Measurements from ENCODE around the gene MCRS1. TPM values are rescaled to one million over a fixed set of nuclear protein-coding genes. Genes with fewer than 3 reads are reported as not detected.

Gene MCRS1
- total RNA-seq, 2 donors from 2014 or later = 97.5 to 98.9 TPM

- H3K27ac Mint-ChIP-seq = no peak overlapping the region
- no peaks in the 10 kb centered on the region for H3K27me3 ChIP-seq (ENCODE audit: control insufficient read depth, insufficient read depth, low read length, poor library complexity, severe bottlenecking)
- WGBS, 2 experiments (ENCODE audit: insufficient coverage in 1 of 2, insufficient read length in 1 of 2) = 94 to 100% methylated on average over 4 to 6 of the region's 6 CpGs
- H3K27ac ChIP-seq (ENCODE audit: low read depth, low read length) = no peak overlapping the region
- H3K4me1 Mint-ChIP-seq = peaks cover 4% of the 10 kb centered on the region
- no peak overlapping the region for H3K9ac ChIP-seq (ENCODE audit: extremely low read depth, low read length, poor library complexity, severe bottlenecking)
- H3K36me3 Mint-ChIP-seq (ENCODE audit: low read depth) = peaks cover 51% of the 10 kb centered on the region
- H3K4me3 Mint-ChIP-seq = no peak overlapping the region
- no peak for DNase-seq
- H3K4me3 ChIP-seq (ENCODE audit: low read length) = no peak overlapping the region
- H3K36me3 ChIP-seq (ENCODE audit: control insufficient read depth, insufficient read depth, low read length) = peaks cover 78% of the 10 kb centered on the region
- TF ChIP-seq, protein P1, sequence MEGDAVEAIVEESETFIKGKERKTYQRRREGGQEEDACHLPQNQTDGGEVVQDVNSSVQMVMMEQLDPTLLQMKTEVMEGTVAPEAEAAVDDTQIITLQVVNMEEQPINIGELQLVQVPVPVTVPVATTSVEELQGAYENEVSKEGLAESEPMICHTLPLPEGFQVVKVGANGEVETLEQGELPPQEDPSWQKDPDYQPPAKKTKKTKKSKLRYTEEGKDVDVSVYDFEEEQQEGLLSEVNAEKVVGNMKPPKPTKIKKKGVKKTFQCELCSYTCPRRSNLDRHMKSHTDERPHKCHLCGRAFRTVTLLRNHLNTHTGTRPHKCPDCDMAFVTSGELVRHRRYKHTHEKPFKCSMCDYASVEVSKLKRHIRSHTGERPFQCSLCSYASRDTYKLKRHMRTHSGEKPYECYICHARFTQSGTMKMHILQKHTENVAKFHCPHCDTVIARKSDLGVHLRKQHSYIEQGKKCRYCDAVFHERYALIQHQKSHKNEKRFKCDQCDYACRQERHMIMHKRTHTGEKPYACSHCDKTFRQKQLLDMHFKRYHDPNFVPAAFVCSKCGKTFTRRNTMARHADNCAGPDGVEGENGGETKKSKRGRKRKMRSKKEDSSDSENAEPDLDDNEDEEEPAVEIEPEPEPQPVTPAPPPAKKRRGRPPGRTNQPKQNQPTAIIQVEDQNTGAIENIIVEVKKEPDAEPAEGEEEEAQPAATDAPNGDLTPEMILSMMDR (conservative IDR thresholded peaks at IDR 0.05) = no peak
- H3K9me3 ChIP-seq (ENCODE audit: control insufficient read depth, low read length) = no peaks in the 10 kb centered on the region
- H3K4me1 ChIP-seq (ENCODE audit: control insufficient read depth, insufficient read depth, low read length) = peaks cover 4% of the 10 kb centered on the region
- no peaks in the 10 kb centered on the region for H3K9me3 Mint-ChIP-seq
- H3K27me3 Mint-ChIP-seq (ENCODE audit: insufficient read depth) = no peaks in the 10 kb centered on the region
Observed at GRCh38 chr12:49562233-49562632, 5.7 kb downstream of the MCRS1 start.

GRCh38 chr12:49560695-49561094 is 7.2 kb downstream of the MCRS1 start:
- Histone ChIP-seq H3K4me3 (ENCODE audit: low read length) (no peak overlapping the region), H3K9ac (ENCODE audit: extremely low read depth, low read length, poor library complexity, severe bottlenecking) (no peak overlapping the region), H3K9me3 (ENCODE audit: control insufficient read depth, low read length) (no peaks in the 10 kb centered on the region), H3K27me3 (ENCODE audit: control insufficient read depth, insufficient read depth, low read length, poor library complexity, severe bottlenecking) (no peaks in the 10 kb centered on the region), H3K36me3 (ENCODE audit: control insufficient read depth, insufficient read depth, low read length) (peaks cover 85% of the 10 kb centered on the region), H3K27ac (ENCODE audit: low read depth, low read length) (no peak overlapping the region), H3K4me1 (ENCODE audit: control insufficient read depth, insufficient read depth, low read length) (no peaks in the 10 kb centered on the region)
- WGBS, 2 experiments (ENCODE audit: insufficient coverage in 1 of 2, insufficient read length in 1 of 2) = 91 to 94% methylated on average over 3 to 7 of the region's 7 CpGs
- no peaks in the 10 kb centered on the region for H3K9me3 Mint-ChIP-seq
- H3K4me1 Mint-ChIP-seq = no peaks in the 10 kb centered on the region
- H3K27ac Mint-ChIP-seq = no peak overlapping the region
- DNase-seq = no peak
- no peak overlapping the region for H3K4me3 Mint-ChIP-seq
- H3K36me3 Mint-ChIP-seq (ENCODE audit: low read depth) = peaks cover 50% of the 10 kb centered on the region
- TF ChIP-seq, protein P1 (conservative IDR thresholded peaks at IDR 0.05) = no peak
- no peaks in the 10 kb centered on the region for H3K27me3 Mint-ChIP-seq (ENCODE audit: insufficient read depth)

GRCh38 chr12:49559011-49559675 is 8.8 kb downstream of the MCRS1 start:
- Mint-ChIP-seq H3K4me3 (no peak overlapping the region), H3K36me3 (ENCODE audit: low read depth) (peaks cover 43% of the 10 kb centered on the region), H3K27me3 (ENCODE audit: insufficient read depth) (no peaks in the 10 kb centered on the region), H3K4me1 (peaks cover 3% of the 10 kb centered on the region), H3K27ac (no peak overlapping the region), H3K9me3 (no peaks in the 10 kb centered on the region)
- Histone ChIP-seq H3K27me3 (ENCODE audit: control insufficient read depth, insufficient read depth, low read length, poor library complexity, severe bottlenecking) (no peaks in the 10 kb centered on the region), H3K4me3 (ENCODE audit: low read length) (no peak overlapping the region), H3K9ac (ENCODE audit: extremely low read depth, low read length, poor library complexity, severe bottlenecking) (no peak overlapping the region), H3K27ac (ENCODE audit: low read depth, low read length) (no peak overlapping the region), H3K36me3 (ENCODE audit: control insufficient read depth, insufficient read depth, low read length) (peaks cover 70% of the 10 kb centered on the region), H3K9me3 (ENCODE audit: control insufficient read depth, low read length) (no peaks in the 10 kb centered on the region), H3K4me1 (ENCODE audit: control insufficient read depth, insufficient read depth, low read length) (no peaks in the 10 kb centered on the region)
- no peak for DNase-seq
- TF ChIP-seq, protein P1 (conservative IDR thresholded peaks at IDR 0.05) = no peak
- 94 to 96% methylated on average over 13 to 17 of the region's 17 CpGs for WGBS, 2 experiments (ENCODE audit: insufficient coverage in 1 of 2, insufficient read length in 1 of 2)
